Measurements from ENCODE around the gene SIL1. TPM values are rescaled to one million over a fixed set of nuclear protein-coding genes. Genes with fewer than 3 reads are reported as not detected.

SIL1 gene
- polyA plus RNA-seq, 1 donor (not counting 4 experiments of a cell fraction or from before 2014, with no cell fraction given), result 45.4 TPM

- no peak overlapping the region for H3K27ac ChIP-seq (ENCODE audit: control insufficient read depth, insufficient read depth, low read length)
- dilution Hi-C loops (cut with MboI; ENCODE audit: extremely low pct_ligation_motif_present, low sequenced_read_pairs), result no loop called here
- no peaks in the 10 kb centered on the region for H3K79me2 ChIP-seq (ENCODE audit: control insufficient read depth, insufficient read depth, low read length)
- H3K27me3 ChIP-seq (ENCODE audit: control insufficient read depth, extremely low read depth, insufficient read depth, low read length), result no peaks in the 10 kb centered on the region
- H3K4me2 ChIP-seq (ENCODE audit: control insufficient read depth, extremely low read depth, insufficient read depth, low read depth, low read length), result no peak overlapping the region
- TF ChIP-seq, protein P1, sequence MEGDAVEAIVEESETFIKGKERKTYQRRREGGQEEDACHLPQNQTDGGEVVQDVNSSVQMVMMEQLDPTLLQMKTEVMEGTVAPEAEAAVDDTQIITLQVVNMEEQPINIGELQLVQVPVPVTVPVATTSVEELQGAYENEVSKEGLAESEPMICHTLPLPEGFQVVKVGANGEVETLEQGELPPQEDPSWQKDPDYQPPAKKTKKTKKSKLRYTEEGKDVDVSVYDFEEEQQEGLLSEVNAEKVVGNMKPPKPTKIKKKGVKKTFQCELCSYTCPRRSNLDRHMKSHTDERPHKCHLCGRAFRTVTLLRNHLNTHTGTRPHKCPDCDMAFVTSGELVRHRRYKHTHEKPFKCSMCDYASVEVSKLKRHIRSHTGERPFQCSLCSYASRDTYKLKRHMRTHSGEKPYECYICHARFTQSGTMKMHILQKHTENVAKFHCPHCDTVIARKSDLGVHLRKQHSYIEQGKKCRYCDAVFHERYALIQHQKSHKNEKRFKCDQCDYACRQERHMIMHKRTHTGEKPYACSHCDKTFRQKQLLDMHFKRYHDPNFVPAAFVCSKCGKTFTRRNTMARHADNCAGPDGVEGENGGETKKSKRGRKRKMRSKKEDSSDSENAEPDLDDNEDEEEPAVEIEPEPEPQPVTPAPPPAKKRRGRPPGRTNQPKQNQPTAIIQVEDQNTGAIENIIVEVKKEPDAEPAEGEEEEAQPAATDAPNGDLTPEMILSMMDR (optimal IDR thresholded peaks at IDR 0.05 in 1 of 3, IDR thresholded peaks at IDR 0.05 in 1 of 3, conservative IDR thresholded peaks at IDR 0.05 in 1 of 3; ENCODE audit: extremely low read depth in 1 of 3, insufficient read depth in 2 of 3, low read length in 3 of 3), result no peak
- TF ChIP-seq EZH2 (IDR thresholded peaks at IDR 0.05; ENCODE audit: low read length), result no peak
- H3K4me1 ChIP-seq (ENCODE audit: control insufficient read depth, extremely low read depth, insufficient read depth, low read length), result no peaks in the 10 kb centered on the region
- FAIRE-seq, result no peak
- H3K9me1 ChIP-seq (ENCODE audit: control insufficient read depth, extremely low read depth, insufficient read depth, low read length), result no peaks in the 10 kb centered on the region
- H4K20me1 ChIP-seq (ENCODE audit: control insufficient read depth, extremely low read depth, insufficient read depth, low read length), result no peaks in the 10 kb centered on the region
- no peak overlapping the region for H3K4me3 ChIP-seq (ENCODE audit: control insufficient read depth in 2 of 3, extremely low read depth in 1 of 3, insufficient read depth in 2 of 3, low read depth in 1 of 3, low read length in 3 of 3)
- H2AFZ ChIP-seq (ENCODE audit: control insufficient read depth, low read length), result no peak overlapping the region
- H3K9me3 ChIP-seq (ENCODE audit: control insufficient read depth, low read depth, low read length), result no peaks in the 10 kb centered on the region
- H3K9ac ChIP-seq (ENCODE audit: control insufficient read depth, extremely low read depth, insufficient read depth, low read length), result no peak overlapping the region
- DNase-seq (ENCODE audit: low read depth, low spot score), result no peak
- H3K36me3 ChIP-seq (ENCODE audit: control insufficient read depth in 2 of 2, extremely low read depth in 1 of 2, insufficient read depth in 2 of 2, low read length in 2 of 2), result no peaks in the 10 kb centered on the region
Observed at GRCh38 chr5:139078345-139078744, 119.8 kb downstream of the SIL1 start.

- Histone ChIP-seq H3K4me2 (ENCODE audit: control insufficient read depth, extremely low read depth, insufficient read depth, low read depth, low read length) (no peak overlapping the region), H3K4me1 (ENCODE audit: control insufficient read depth, extremely low read depth, insufficient read depth, low read length) (no peaks in the 10 kb centered on the region), H4K20me1 (ENCODE audit: control insufficient read depth, extremely low read depth, insufficient read depth, low read length) (no peaks in the 10 kb centered on the region), H3K27ac (ENCODE audit: control insufficient read depth, insufficient read depth, low read length) (no peak overlapping the region), H3K79me2 (ENCODE audit: control insufficient read depth, insufficient read depth, low read length) (no peaks in the 10 kb centered on the region), H3K9ac (ENCODE audit: control insufficient read depth, extremely low read depth, insufficient read depth, low read length) (no peak overlapping the region), H3K9me1 (ENCODE audit: control insufficient read depth, extremely low read depth, insufficient read depth, low read length) (no peaks in the 10 kb centered on the region), H2AFZ (ENCODE audit: control insufficient read depth, low read length) (no peak overlapping the region), H3K9me3 (ENCODE audit: control insufficient read depth, low read depth, low read length) (no peaks in the 10 kb centered on the region), H3K36me3 (ENCODE audit: control insufficient read depth in 2 of 2, extremely low read depth in 1 of 2, insufficient read depth in 2 of 2, low read length in 2 of 2) (no peaks in the 10 kb centered on the region), H3K4me3 (ENCODE audit: control insufficient read depth in 2 of 3, extremely low read depth in 1 of 3, insufficient read depth in 2 of 3, low read depth in 1 of 3, low read length in 3 of 3) (no peak overlapping the region), H3K27me3 (ENCODE audit: control insufficient read depth, extremely low read depth, insufficient read depth, low read length) (no peaks in the 10 kb centered on the region)
- no peak for TF ChIP-seq EZH2 (IDR thresholded peaks at IDR 0.05; ENCODE audit: low read length)
- TF ChIP-seq, protein P1 (optimal IDR thresholded peaks at IDR 0.05 in 1 of 3, IDR thresholded peaks at IDR 0.05 in 1 of 3, conservative IDR thresholded peaks at IDR 0.05 in 1 of 3; ENCODE audit: extremely low read depth in 1 of 3, insufficient read depth in 2 of 3, low read length in 3 of 3), result no peak
- DNase-seq (ENCODE audit: low read depth, low spot score), result no peak
- FAIRE-seq, result no peak
- dilution Hi-C loops (cut with MboI; ENCODE audit: extremely low pct_ligation_motif_present, low sequenced_read_pairs), result no loop called here
Observed at GRCh38 chr5:139077899-139078298, 120.3 kb downstream of the SIL1 start.
